CD4-positive, alpha-beta T cell treated with Interleukin-4 for 4 hours (primary cell): ENCODE results near the gene SAV1.
A peak's percentile ranks its signal among the peaks of the same experiment; 100 is the strongest.
"Not testable (repeated sequence)": the region's sequence is repeated elsewhere in the genome, so short reads cannot be mapped to it uniquely, and the experiment has no call there.

Source experiments
- DNase-seq: peaks from one replicate; pipeline ENCODE4 v3.0.0-alpha.2; 2020

Gene SAV1

DNA sequence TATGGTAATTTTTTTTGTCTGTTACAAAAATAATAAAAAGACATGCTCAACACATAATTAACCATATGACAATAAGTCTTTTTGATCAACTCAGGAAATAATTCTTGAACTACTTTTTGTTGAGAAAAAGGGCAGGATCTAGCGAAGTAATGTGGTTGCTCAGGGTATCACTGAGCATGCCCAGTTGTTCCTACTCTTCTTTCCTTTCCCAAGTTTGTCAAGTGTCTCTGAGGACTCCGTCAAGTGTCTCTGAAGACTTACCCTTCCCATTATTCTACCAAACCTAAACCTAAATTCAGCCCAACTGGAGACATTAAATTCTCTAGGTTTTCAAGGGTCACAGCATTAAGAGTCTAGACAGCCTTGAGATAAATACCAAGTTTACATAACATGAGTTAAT, 3.5 kb downstream of the SAV1 start:
- not testable (repeated sequence) for DNase-seq

DNA sequence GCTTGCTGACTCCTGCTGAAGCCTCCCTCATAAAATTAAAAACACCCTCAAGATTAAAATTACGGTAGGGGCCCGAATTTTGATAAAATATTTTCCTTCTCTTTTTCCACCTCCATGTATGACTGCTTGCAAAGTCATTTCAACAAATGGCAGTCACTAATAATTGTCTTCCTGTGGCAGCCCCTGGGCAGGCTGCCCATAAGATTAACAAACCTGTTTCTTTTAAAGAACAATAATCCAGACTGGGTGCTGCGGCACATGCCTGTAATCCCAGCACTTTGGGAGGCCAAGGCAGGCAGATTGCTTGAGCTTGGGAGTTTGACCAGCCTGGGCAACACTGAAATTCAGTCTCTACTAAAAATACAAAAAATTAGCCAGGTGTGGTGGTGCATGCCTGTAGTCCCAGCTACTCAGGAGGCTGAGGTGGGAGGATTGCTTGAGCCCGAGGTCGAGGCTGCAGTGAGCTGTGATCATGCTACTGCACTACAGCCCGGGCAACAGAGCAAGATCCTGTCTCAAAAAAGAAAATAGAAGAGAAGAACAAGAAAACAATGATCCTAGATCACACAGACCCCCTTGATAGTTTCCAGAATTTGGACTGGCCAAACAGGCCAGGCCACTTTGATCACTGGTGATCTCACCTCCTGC, 8.7 kb downstream of the SAV1 start:
- DNase-seq = no peak

DNA sequence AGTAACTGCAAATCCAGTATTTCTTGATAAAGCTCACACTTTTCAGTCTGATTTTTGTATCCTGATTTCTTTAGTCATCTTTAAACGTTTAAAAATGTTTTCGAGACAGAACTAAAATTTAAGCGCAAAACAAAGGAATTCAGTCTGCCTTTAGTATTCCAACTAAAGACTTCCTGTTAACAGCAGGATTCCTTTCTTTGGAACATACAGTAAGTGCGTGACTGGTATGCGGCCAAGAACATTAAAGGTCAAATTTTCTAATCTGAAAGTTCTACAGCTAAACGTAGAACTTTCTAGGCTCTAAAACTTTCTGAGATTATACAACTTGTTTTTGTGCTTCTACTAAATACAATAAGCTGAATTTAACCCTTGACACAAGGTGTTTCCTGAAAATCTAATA, 9.9 kb downstream of the SAV1 start:
- no peak for DNase-seq

DNA sequence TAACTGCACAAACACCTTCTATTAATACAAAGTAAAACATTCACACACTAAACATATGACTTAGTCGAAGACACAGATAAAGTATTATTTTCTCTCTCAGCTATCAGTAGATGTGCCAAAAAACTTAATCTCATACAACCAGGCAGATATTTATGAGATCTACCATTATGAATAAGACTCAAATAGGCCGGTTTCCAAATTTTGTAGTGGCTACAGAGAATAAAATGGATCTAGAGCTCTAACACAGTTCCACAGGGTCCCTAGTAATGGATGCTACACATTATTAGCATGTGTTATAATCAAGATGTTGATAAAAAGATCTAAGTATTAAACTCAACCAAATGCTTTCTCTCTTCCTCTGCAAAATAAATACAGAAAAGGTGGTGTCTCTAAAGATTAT, 10.4 kb downstream of the SAV1 start:
- no peak for DNase-seq

DNA sequence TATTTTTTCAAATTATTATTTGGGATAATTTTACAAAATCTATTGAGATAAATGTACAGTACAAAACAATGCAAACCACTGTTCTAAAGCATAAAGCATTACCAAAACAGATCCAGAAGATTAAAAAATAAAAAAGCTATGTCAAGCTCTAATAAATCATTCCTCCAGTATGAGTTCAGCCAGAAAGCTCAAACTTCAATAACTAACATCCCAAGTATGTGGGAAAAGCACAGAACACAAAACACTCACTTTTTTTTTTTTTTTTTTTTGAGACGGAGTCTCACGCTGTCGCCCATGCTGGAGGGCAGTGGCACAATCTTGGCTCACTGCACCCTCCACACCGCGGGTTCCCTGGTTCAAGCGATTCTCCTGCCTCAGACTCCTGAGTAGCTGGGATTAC, 11.3 kb downstream of the SAV1 start:
- no peak for DNase-seq

DNA sequence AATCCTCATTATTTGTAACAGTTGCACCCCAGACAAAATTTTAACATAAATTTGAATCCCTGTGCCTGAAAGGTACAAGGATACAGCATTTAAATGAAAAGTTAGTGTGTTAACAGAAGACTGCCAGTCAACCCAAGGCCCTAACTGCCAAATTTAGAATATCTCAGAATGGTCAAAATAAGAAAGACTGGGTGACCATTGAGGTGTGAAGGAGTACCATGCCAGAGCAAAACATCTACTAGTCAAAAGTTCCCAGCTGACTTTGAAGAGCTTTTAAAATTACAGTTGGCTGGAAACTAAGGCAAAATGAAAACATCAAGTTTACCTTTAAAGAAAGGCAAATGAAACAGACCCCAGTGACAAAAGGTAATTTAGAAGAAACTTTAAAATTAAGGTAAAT, 18.4 kb downstream of the SAV1 start:
- no peak for DNase-seq

DNA sequence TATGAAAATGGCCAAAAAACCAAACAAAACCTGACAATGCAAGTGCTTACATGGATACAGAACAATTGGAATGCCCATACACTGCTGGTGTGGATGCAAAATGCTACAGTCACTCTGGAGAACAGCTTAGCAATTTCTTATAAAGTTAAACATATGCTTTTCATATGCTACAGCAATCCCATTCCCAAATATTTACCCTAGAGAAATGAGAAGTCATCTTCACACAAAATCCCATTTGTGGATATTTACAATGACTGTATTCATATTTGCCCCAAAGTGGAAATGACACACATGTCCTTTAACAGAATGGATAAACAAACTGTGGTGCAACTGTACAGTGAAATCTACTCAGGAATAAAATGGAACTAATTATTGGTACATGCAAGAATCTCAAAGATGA, 20.4 kb downstream of the SAV1 start:
- no peak for DNase-seq

DNA sequence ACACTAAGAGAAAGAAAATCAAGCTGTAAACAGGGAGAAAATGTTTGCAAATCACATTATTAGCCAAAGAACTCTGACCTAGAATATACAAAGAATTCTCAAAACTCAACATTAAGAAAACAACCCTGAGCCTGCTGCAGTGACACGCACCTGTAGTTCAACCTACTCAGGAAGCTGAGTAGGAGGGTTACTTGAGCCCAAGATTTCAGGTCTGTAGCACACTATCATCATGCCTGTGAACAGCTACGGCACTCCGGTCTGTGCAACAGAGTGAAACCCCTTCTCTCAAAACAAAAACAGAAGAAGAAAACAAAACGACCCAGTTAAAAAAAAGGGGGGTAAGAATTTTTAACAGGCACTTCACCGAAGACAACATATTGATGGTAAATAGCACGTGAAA, 20.8 kb downstream of the SAV1 start:
- DNase-seq = no peak

DNA sequence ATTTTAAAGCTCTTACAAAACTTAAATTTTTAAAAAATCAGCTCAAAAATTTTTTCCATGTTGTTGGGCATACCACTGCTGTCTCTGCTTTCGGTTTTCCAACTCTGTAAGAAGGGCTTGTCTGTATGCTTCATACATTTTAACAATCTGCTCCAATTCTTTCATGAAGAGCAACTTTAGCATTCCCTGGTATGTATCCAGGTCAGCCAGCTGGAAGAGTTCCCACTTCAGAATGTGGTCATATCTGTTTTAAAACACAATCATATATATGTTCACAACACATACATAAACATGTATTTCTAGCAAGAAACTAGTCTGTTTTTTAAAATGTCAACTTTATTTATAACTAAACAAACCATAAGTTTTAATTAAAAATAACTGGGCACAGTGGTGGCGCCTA, 33.0 kb downstream of the SAV1 start:
- DNase-seq = no peak

DNA sequence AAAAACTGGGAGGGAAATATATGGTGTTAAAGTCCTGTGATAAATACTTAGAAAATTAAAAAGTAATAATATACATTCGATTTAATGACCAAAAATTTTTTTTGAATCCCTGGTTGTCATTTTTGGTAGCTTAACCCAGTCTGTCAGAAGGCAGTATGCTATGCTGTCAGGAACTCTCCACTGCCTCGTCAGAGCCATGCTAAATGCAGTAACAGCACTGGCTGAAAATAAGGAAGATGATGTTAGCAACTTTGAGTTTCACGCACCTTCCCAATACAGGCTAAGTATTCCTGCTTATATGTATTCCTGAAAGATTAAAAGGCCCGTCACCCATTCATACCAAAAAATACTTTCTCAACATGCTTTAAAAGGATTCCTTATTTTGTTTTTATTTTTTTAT, 34.2 kb downstream of the SAV1 start:
- no peak for DNase-seq

DNA sequence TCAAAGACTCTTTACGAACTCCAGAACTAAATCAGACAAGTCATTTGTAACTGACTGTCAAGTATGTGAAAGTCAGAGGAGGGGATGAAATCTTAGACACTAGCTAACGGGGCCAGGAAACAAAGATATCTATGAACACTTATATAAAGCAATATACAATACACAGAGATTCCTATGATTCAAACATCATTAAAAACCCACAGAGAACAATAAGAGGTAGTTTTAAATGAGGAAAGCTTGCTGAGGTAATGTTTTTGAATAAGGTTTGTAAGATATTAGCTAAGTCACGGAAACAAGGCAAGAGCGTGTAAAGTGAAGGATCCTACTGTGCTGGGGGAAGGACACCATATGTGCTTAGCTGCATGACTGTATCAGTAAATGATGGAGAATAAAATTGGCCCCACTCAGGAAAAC, 36.7 kb downstream of the SAV1 start:
- no peak for DNase-seq

DNA sequence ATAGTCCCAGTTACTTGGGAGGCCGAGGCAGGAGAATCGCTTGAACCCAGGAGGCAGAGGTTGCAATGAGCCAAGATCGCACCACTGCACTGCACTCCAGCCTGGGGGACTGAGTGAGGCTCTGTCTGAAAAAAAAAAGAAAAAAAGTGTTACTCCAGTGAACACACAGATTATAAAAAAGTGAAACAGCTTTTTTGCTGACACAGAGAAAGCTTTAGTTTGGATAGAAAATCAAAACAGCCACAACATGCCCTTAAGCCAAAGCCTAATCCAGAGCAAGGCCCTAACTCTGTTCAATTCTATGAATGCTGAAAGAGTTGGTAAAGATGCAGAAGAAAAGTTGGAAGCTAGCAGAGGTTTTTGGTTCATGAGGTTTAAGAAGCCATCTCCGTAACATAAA, 43.2 kb downstream of the SAV1 start:
- not testable (repeated sequence) for DNase-seq

DNA sequence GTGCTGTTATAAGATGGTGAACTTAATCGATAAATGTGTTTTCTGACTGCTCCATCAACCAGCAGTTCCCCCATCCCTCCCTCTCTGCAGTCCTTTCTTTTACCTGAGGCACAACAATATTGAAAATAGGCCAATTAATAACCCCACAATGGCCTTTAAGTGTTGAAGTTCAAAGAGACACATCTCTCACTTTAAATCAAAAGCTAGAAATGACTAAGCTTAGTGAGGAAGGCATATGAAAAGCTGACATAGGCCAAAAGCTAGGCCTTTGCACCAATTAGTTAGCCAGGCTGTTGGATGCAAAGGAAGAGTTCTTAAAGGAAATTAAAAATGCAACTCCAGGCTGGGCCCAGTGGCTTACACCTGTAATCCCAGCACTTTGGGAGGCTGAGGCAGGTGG, 43.7 kb downstream of the SAV1 start:
- no peak for DNase-seq

DNA sequence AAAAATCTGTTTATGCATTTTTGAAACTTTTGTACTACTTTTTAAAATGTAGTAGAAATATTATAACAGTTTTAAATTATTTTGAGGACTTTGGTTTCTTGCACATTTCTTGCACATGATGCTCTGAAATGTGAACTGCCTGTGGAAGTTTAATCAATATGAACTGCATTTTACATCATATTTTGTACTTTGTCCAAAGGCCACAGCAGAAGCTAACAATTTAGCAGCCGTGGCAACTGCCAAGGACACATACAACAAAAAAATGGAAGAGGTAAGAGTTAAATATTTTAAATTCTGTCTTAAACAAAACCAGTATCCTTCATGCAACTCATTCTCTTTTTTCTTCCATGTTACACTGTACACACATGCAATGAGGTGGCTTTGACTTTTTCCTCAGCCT, 45.1 kb downstream of the SAV1 start:
- no peak for DNase-seq

DNA sequence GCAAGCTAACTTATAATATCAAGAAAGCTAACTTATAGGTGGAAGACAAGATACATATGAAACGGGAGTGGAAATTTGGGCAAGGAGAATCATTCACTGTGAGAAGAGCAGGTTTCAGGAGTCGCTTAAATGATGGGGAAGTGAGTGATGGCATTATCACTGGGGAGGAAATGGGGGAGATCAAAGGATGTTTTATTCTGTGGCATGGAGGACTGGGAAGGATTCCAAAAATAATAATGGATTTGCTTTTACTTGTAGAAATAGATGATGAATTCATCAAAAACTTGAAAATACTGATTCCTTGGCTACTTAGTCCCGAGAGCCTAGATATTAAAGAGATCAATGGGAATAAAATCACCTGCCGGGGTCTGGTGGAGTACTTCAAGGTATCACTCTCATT, 47.8 kb downstream of the SAV1 start:
- no peak for DNase-seq

DNA sequence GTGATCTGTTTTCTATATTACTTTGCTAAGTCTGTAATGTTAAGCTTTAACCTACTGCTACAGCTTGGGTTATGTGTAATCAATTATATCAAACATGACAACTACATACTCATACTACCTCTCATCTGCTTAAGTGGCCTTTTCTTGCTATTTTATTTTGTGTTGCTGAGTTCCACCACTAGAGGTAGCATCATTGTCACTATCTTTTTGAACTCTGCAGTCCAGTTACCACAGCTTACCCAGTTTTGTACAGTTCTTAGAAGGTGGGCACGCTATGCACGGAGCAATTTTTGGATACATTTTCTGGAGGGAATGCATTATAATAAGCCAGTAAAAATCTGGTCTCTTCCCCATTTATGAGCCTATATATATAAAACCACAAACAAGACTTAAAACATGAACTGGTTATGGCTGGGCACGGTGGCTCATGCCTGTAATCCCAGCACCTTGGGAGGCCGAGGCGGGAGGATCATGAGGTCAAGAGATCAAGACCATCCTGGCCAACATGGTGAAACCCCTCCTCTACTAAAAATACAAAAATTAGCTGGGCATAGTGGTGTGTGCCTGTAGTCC, 48.5 kb downstream of the SAV1 start:
- peak; percentile 10 for DNase-seq

DNA sequence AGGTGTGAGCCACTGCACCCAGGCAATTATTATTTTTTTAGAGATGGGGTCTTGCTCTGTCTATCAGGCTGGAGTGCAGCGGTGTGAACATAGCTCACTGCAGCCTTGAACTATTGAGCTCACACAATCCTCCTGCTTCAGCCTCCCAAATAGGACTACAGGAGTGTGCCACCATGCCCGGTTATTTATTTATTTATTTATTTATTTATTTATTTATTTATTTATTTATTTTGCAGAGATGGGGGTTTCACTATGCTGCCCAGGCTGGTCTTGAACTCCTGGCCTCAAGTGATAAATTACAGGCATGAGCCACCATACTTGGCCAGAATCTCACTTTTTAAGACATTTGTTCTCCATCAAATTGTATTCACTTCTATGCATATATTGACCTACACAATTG, 51.8 kb downstream of the SAV1 start:
- DNase-seq = no peak

DNA sequence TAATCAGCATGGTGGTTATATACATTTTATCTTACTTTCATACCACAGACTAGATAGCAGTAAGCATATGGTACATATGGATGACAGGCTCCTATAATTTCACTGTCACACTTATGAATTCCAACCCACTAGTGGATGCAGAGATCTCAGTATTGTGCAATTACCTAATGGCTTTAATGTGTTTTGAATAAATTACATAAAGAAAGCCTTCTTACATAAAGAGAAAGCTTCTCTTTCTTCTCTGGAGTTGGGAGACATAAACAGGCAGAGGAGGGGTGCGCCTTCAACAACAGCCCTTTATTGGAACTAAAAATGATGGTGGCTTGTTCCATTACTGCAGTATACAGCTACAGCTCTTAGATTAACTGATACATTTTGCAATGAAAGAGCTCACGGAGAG, 52.6 kb downstream of the SAV1 start:
- DNase-seq = no peak

DNA sequence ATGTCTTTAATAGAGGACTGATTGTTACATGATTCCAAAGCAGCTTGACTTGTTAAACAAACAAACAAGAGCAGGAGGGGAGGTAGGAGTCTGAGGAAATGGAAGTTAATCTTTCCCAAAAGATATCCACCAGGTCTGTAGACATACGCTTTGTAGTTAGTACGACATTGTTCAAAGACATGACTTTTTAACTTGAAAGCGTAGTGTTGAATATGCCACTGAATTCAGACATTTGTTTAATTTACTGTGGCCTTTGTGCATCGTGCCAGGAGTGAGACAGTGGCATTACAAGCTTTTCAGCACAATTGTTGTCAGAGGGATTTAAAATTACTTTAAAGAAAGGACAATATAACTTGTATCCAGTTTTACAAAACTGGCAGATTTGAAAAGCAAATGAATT, 53.0 kb downstream of the SAV1 start:
- no peak for DNase-seq

DNA sequence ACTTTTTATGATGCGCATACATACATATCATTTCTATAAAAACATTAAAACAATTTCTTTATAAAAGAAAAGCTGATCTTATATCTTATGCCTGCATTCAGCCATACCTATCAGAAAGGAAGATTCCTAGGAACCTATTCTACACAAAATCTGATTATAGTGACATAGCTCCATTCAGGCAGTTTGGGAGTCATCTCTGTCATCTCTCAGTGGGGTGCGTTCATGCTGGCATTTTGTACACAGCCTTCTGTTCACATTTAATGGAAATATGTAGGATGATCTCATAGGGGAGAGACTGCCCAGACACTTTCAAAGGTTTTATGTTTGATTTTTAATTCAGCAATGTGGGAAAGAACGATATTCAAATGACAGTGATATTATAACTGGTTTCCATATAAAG, 55.3 kb downstream of the SAV1 start:
- no peak for DNase-seq

DNA sequence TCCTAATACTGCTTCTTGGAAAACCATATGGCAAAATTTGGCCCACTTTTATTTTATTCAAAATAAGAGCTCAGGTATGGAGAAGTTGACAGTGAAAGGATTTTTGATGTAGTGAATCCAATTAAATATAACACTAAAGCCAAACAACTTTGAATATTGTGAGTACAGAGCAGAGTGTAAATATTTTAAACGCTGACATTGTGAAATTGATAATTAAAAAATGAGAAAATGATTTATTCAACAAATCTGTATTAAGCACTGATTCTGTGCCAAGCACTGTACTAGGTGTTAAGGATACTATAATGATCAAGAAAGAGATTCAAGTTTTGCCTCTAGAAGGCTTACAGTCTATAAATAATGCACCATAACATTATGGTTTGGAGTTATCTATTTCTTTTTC, 57.6 kb downstream of the SAV1 start:
- no peak for DNase-seq

DNA sequence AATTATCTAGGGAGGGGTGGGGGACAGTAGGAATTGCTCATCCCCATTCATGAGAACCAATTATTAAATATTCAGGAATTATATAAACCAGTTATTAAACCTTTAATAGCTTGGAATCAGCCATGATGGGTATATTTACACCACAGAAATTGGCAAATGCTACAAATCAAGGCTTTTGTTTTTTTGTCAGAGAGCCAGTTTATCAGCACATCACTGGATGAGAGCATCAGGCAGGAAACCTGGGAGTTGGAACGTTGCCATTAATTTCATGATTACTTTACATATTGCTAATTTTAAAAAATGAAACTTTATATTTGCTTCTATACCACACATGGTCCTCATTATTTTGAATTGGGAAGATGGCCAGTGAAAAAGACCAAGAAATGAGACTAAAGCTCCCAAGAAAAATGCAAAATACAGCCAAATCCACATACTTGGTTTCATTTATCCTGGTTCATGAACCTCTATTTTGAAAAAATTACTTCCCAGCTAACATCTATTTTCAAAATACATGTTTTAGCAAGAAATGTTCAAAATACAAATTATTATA, 59.7 kb downstream of the SAV1 start:
- DNase-seq = no peak

DNA sequence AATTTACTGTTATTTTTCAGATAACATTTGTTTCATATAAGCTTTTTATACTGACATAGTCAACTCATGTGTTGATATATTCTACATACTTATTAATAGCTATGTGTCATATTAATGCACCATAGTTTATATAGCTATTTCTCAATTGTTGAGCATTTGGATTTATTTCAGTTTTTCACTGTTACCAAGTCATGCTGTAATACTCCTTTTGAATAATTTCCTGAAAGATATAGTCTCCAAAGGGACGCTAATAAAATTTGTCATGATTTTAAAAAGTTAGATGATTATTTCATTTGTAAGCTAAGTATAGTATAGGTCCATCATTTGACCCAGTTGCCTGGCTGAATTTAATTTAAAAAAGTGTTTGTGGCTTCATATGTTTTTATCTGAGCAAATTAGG, 60.3 kb downstream of the SAV1 start:
- DNase-seq = no peak

DNA sequence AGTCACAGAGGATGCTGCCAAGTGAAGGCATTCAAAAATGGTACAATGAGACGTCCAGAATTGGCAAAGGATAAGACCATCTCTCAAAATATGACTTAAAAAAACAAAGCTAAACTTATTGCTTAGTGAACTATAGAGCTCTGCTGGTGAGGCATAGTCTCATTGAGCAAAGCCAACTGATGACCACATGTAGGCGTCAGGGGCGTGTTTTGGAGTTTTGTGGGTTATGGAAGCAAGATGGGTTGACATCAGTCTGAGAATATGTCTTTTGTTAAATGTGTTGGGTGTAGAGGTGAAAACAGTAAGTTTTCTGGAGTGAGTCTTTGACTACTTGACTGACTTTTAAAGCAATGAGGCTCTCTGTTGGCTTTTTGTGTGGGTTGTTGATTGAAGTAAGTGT, 60.9 kb downstream of the SAV1 start:
- no peak for DNase-seq

DNA sequence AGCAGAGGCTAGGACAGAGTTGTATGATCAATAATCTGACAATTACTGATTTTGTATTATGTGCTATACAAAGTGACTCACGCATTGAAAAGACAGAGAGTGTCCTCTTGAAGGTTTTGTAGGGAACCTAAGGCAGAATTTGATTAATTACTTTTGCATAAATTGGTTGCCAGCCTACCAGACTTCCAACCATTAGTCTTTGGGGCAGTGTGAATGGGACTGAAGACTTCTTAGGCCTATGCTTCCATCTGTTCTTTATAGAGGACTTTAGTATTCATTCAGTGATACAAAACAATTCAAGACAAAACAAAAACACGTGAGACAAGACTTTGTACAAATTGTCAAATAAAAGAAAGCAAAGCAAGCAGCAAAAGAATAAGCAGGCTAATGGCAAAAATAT, 61.6 kb downstream of the SAV1 start:
- no peak for DNase-seq
